Fibroblast of villous mesenchyme (primary cell): ENCODE data around the gene PSENEN. TPM values are rescaled to one million over a fixed set of nuclear protein-coding genes. Genes with fewer than 3 reads are reported as not detected.
A peak's percentile ranks its signal among the peaks of the same experiment; 100 is the strongest.

ENCODE experiments used
- DNase-seq: peaks from one replicate; pipeline ENCODE4 v3.0.0-alpha.2; 2010; ENCODE audit warnings: low read depth
- H3K4me3 ChIP-seq: 2 replicates; pipeline ENCODE4 v1.5.1; 2011; ENCODE audit warnings: low read depth, mild to moderate bottlenecking, low read length
- CTCF ChIP-seq: IDR thresholded peaks from 2 replicates; pipeline ENCODE4 v1.5.1; 2012; ENCODE audit warnings: low read depth, mild to moderate bottlenecking, low read length; ENCODE audit not compliant: insufficient read depth
- total RNA-seq: library from RNA; depleted of rRNA; stranded (reverse); fragments of >200 nt; gene quantifications from 2 replicates; pipeline ENCODE4 v1.2.3, GENCODE V29; 2012

The PSENEN gene
- total RNA-seq, 1 donor: 14.7 TPM

GRCh38 chr19:35746531-35746930, 1.1 kb downstream of the PSENEN start:
- H3K4me3 ChIP-seq: peak overlapping the region; percentile 90

DNA sequence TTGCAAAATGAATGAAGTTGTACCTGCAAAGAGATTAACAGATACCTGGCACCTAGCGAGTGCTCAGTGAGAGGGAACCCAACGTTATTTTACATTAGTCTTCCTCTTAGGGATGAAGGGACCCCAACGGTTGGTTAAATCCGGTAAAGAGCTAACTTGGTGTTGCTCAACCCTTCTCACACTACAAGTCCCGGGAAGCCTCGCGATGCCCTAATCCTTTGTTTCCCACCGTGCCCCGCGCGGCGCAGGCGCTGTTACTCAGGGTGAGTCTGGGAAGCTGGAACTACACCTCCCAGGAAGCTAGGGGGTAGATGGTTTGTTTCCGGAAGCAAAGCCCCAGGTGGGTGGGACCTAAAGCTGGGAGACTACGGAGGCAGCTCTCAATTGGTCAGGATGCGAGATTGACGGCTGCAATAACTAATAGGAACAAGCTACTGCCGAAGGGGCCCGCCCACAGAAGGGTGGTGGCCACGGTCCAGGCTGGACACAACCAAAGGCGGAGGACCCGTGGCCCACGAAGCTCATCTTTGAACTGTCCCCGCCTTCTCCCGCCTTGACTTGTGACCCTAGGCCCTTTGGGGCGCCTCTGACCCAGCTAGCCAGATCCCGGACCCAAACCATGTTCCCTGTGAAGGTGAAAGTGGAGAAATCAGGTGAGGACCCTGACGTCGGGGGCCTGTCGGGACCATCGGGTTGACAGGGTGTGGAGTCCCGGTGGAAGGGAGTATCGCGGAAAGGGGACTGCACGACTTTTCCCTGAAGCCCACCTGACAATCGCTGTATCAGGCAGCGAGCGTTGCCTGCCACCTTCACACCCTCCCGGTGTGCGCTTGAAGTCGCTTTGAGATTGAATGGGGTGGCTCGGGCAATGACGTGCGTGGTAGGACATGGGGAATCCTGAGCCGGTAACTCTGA, 2.9 kb downstream of the PSENEN start, which contains the start of gene LIN37:
LIN37 (plus strand) TSS at position 471 of the 915 bp plus-strand sequence; CDS start at position 620, 149 bp downstream.
- peak; percentile 100 for DNase-seq
- TF ChIP-seq CTCF: no peak
- peak within 1 kb of the TSS; percentile 100 for H3K4me3 ChIP-seq

More at GRCh38 chr19:35746531-35746930, 1.1 kb downstream of the PSENEN start:
- DNase-seq: no peak
- no peak for TF ChIP-seq CTCF

GRCh38 chr19:35750167-35750566, 4.7 kb downstream of the PSENEN start:
- TF ChIP-seq CTCF: no peak

DNA sequence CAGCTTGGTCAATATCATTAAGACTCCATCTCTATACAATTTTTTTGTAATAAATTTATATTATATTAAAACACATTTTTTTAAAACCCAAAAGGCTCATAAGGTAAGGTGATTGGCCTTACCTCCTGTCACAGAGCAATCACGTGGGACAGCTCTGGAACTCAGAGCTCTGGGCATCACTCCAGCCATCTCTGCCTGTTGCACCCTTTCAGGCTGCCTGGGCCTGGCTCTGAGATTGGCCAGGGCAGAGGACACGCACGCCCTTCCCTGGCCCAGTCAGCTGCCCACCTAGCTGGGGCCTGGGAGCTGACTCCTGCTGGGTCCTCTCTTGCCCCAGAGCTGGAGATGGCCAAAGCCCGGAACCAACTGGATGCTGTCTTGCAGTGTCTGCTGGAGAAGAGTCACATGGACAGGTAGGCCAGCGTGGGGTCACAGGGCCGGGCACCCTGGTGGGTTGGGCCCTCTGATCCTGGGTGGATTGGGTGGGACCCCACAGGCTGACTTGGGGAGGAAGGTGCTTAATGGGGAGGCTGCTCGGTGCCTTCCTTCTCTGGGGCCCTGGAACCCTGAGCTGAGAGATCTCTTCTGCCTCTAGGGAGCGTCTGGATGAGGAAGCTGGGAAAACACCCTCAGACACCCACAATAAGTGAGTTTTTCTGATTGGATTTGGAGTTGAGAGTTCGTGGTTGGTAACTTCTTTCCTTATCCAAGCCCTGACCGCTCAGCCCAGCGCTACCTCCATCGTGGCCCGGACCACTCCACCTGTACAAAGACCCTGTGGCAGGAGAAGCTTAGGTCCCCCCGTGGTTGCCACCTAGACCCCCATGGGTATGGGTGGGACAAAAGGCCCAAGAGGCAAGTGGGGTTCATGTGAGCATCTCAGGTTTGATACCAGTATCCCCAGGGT, 6.6 kb downstream of the PSENEN start:
- no peak for DNase-seq
- TF ChIP-seq CTCF: no peak
- H3K4me3 ChIP-seq: no peak overlapping the region

More at GRCh38 chr19:35750167-35750566, 4.7 kb downstream of the PSENEN start:
- H3K4me3 ChIP-seq: no peak overlapping the region
- no peak for DNase-seq

GRCh38 chr19:35752746-35753350, 7.4 kb downstream of the PSENEN start:
- H3K4me3 ChIP-seq: no peak overlapping the region
- no peak for DNase-seq
- no peak for TF ChIP-seq CTCF

DNA sequence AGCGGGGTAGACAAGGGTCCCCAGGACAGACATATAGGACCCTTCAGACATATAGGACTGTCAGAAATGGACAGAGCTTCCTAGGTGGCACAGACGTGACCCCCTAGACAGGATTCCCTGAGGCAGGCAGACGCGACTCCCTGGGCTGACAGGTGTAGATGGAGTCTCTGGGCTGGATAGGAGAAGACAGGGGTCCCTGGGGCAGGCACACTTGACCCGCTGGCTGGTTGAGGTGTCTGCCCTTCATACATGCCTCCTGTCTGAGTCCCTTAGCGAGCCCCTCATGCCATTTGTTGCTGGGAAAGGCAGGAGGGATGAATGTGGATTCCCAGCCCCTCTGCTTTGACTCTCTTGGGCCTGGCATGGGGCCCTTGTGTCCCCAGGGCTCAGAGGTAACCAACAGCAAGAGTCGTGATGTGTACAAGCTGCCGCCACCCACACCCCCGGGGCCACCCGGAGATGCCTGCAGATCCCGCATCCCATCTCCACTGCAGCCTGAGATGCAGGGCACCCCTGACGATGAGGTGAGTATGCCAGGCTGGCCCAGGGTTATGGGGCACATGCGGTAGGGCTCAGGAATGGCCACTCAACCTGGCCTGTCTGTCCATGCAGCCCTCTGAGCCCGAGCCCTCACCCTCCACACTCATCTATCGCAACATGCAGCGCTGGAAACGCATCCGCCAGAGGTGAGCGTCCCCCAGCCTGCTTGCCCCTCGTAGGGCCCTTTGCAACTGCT, 8.4 kb downstream of the PSENEN start:
- DNase-seq: no peak
- TF ChIP-seq CTCF: no peak

More for the DNA sequence above, 8.4 kb downstream of the PSENEN start:
- no peak overlapping the region for H3K4me3 ChIP-seq
